OCI-LY1 (cell line): ENCODE results near the gene FCN1.

Experiments
- EZH2 ChIP-seq: fragments of 200-600 bp; sonication (generic), shearing (Covaris generic); IDR thresholded peaks from 2 replicates; pipeline ENCODE4 v1.8.0; 2017; ENCODE audit warnings: borderline replicate concordance, mixed run types, mild to moderate bottlenecking, antibody characterized with exemption, low read length, moderate library complexity, mixed read lengths
- TF ChIP-seq, protein P1 (sequence below): fragments of 200-600 bp; sonication (generic), shearing (Covaris generic); IDR thresholded peaks from 2 replicates; pipeline ENCODE4 v1.5.1; 2017; ENCODE audit warnings: mild to moderate bottlenecking, antibody characterized with exemption, low read length, moderate library complexity, mixed read lengths

DNA sequence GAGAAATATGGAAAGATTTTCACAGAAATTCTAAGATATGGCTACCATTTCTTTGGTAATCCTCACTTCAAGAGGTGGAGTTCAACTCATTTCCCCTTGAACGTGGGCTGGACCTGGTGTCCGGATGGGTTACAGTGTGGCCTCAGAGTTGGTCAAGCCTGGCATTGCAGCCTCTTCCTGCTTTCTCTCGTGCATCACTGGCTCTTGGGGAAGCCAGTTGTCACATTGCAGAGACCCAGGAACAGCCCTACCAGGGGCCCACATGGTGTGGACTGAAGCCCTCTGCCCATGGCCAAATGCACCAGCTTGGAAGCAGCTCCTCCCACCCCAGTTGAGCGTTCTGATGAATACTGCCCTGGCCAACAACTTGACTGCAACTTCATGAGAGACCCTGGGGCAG lies 47.7 kb upstream of the FCN1 start:
- TF ChIP-seq, protein P1, sequence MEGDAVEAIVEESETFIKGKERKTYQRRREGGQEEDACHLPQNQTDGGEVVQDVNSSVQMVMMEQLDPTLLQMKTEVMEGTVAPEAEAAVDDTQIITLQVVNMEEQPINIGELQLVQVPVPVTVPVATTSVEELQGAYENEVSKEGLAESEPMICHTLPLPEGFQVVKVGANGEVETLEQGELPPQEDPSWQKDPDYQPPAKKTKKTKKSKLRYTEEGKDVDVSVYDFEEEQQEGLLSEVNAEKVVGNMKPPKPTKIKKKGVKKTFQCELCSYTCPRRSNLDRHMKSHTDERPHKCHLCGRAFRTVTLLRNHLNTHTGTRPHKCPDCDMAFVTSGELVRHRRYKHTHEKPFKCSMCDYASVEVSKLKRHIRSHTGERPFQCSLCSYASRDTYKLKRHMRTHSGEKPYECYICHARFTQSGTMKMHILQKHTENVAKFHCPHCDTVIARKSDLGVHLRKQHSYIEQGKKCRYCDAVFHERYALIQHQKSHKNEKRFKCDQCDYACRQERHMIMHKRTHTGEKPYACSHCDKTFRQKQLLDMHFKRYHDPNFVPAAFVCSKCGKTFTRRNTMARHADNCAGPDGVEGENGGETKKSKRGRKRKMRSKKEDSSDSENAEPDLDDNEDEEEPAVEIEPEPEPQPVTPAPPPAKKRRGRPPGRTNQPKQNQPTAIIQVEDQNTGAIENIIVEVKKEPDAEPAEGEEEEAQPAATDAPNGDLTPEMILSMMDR, result no peak
- TF ChIP-seq EZH2, result no peak
